ENCODE data around the gene NOX3.

The NOX3 gene

GRCh38 chr6:155404937-155405336 lies 50.7 kb downstream of the NOX3 start:
- in situ Hi-C loops (cut with HindIII; ENCODE audit: low sequenced_read_pairs): no loop called here

GRCh38 chr6:155402656-155403304 lies 52.9 kb downstream of the NOX3 start:
- in situ Hi-C loops (cut with HindIII; ENCODE audit: low sequenced_read_pairs): no loop called here

- in situ Hi-C loops (cut with HindIII; ENCODE audit: low sequenced_read_pairs): no loop called here
These were observed 55.0 kb downstream of the NOX3 start for GRCh38 chr6:155400654-155400965.

GRCh38 chr6:155399745-155400653 lies 55.6 kb downstream of the NOX3 start:
- in situ Hi-C loops (cut with HindIII; ENCODE audit: low sequenced_read_pairs): no loop called here

GRCh38 chr6:155399062-155399744 lies 56.4 kb downstream of the NOX3 start:
- in situ Hi-C loops (cut with HindIII; ENCODE audit: low sequenced_read_pairs): no loop called here

GRCh38 chr6:155398701-155399061 lies 57.0 kb downstream of the NOX3 start:
- in situ Hi-C loops (cut with HindIII; ENCODE audit: low sequenced_read_pairs): no loop called here

- in situ Hi-C loops (cut with HindIII; ENCODE audit: low sequenced_read_pairs): no loop called here
These were observed 57.4 kb downstream of the NOX3 start for GRCh38 chr6:155398221-155398620.

- in situ Hi-C loops (cut with HindIII; ENCODE audit: low sequenced_read_pairs): no loop called here
These were observed 58.4 kb downstream of the NOX3 start for GRCh38 chr6:155397172-155397705.

- in situ Hi-C loops (cut with HindIII; ENCODE audit: low sequenced_read_pairs): no loop called here
These were observed 59.0 kb downstream of the NOX3 start for GRCh38 chr6:155396605-155397004.

- in situ Hi-C loops (cut with HindIII; ENCODE audit: low sequenced_read_pairs): no loop called here
These were observed 60.3 kb downstream of the NOX3 start for GRCh38 chr6:155395339-155395738.

GRCh38 chr6:155389130-155389529 lies 66.5 kb downstream of the NOX3 start:
- in situ Hi-C loops (cut with HindIII; ENCODE audit: low sequenced_read_pairs): no loop called here

- in situ Hi-C loops (cut with HindIII; ENCODE audit: low sequenced_read_pairs): no loop called here
These were observed 67.0 kb downstream of the NOX3 start for GRCh38 chr6:155388591-155388990.

GRCh38 chr6:155387481-155387880 lies 68.2 kb downstream of the NOX3 start:
- in situ Hi-C loops (cut with HindIII; ENCODE audit: low sequenced_read_pairs): no loop called here

GRCh38 chr6:155384321-155384952 lies 71.2 kb downstream of the NOX3 start:
- in situ Hi-C loops (cut with HindIII; ENCODE audit: low sequenced_read_pairs): no loop called here

GRCh38 chr6:155383913-155384312 lies 71.7 kb downstream of the NOX3 start:
- in situ Hi-C loops (cut with HindIII; ENCODE audit: low sequenced_read_pairs): no loop called here

- in situ Hi-C loops (cut with HindIII; ENCODE audit: low sequenced_read_pairs): no loop called here
These were observed 73.3 kb downstream of the NOX3 start for GRCh38 chr6:155382338-155382685.

GRCh38 chr6:155381673-155382337 lies 73.8 kb downstream of the NOX3 start:
- in situ Hi-C loops (cut with HindIII; ENCODE audit: low sequenced_read_pairs): no loop called here

GRCh38 chr6:155380666-155381332 lies 74.8 kb downstream of the NOX3 start:
- in situ Hi-C loops (cut with HindIII; ENCODE audit: low sequenced_read_pairs): no loop called here

- in situ Hi-C loops (cut with HindIII; ENCODE audit: low sequenced_read_pairs): no loop called here
These were observed 76.9 kb downstream of the NOX3 start for GRCh38 chr6:155378724-155379123.

GRCh38 chr6:155378276-155378675 lies 77.4 kb downstream of the NOX3 start:
- in situ Hi-C loops (cut with HindIII; ENCODE audit: low sequenced_read_pairs): no loop called here

All from DLD1 (cell line).